GM19025 (cell line): ENCODE data around the gene HAAO.

Source experiments
- ATAC-seq: cut with Tn5 transposase; IDR thresholded peaks from one replicate; pipeline ENCODE4 v1.9.1; 2021; ENCODE audit warnings: mild to moderate bottlenecking, low read depth, moderate library complexity; ENCODE audit not compliant: unreplicated experiment

The HAAO gene

GRCh38 chr2:42815726-42816125, 23.3 kb upstream of the HAAO start:
- no peak for ATAC-seq

- ATAC-seq = no peak
These were observed 21.4 kb upstream of the HAAO start for GRCh38 chr2:42813763-42814162.

- no peak for ATAC-seq
These were observed 20.6 kb upstream of the HAAO start for GRCh38 chr2:42812899-42813479.

- no peak for ATAC-seq
These were observed 18.8 kb upstream of the HAAO start for GRCh38 chr2:42810971-42811811.

- ATAC-seq = peak; percentile 80
These were observed 18.0 kb upstream of the HAAO start for GRCh38 chr2:42810121-42810970.

- ATAC-seq = peak; percentile 52
These were observed 17.4 kb upstream of the HAAO start for GRCh38 chr2:42809819-42810120.

- ATAC-seq = no peak
These were observed 16.9 kb upstream of the HAAO start for GRCh38 chr2:42809131-42809818.

GRCh38 chr2:42808301-42808700, 15.9 kb upstream of the HAAO start:
- ATAC-seq = no peak

GRCh38 chr2:42806786-42807185, 14.4 kb upstream of the HAAO start:
- ATAC-seq = no peak

- no peak for ATAC-seq
These were observed 12.5 kb upstream of the HAAO start for GRCh38 chr2:42804891-42805290.

- no peak for ATAC-seq
These were observed 12.0 kb upstream of the HAAO start for GRCh38 chr2:42804338-42804737.

- ATAC-seq = no peak
These were observed 9.8 kb upstream of the HAAO start for GRCh38 chr2:42802150-42802549.

- no peak for ATAC-seq
These were observed 9.0 kb upstream of the HAAO start for GRCh38 chr2:42801381-42801780.

GRCh38 chr2:42800981-42801380, 8.6 kb upstream of the HAAO start:
- no peak for ATAC-seq

GRCh38 chr2:42800461-42800962, 8.1 kb upstream of the HAAO start:
- no peak for ATAC-seq

GRCh38 chr2:42799881-42800280, 7.5 kb upstream of the HAAO start:
- no peak for ATAC-seq

- ATAC-seq = no peak
These were observed 4.9 kb upstream of the HAAO start for GRCh38 chr2:42797281-42797680.

GRCh38 chr2:42796427-42797248, 4.3 kb upstream of the HAAO start:
- ATAC-seq = no peak

- ATAC-seq = peak; percentile 29
These were observed 3.5 kb upstream of the HAAO start for GRCh38 chr2:42795841-42796301.

- no peak for ATAC-seq
These were observed 2.9 kb upstream of the HAAO start for GRCh38 chr2:42795275-42795674.
